Fibroblast of skin of right quadriceps (primary cell): ENCODE measurements around the gene APRT.
"Not testable (repeated sequence)": the region's sequence is repeated elsewhere in the genome, so short reads cannot be mapped to it uniquely, and the experiment has no call there.

Experiments used
- DNase-seq: peaks from one replicate; pipeline ENCODE4 v3.0.0-alpha.2; 2013

The APRT gene

GRCh38 chr16:88784856-88785105 is 26.9 kb downstream of the APRT start:
- DNase-seq, result no peak

GRCh38 chr16:88784074-88784855 is 27.5 kb downstream of the APRT start:
- peak; percentile 83 for DNase-seq

GRCh38 chr16:88783391-88784073 is 28.2 kb downstream of the APRT start:
- no peak for DNase-seq

DNA sequence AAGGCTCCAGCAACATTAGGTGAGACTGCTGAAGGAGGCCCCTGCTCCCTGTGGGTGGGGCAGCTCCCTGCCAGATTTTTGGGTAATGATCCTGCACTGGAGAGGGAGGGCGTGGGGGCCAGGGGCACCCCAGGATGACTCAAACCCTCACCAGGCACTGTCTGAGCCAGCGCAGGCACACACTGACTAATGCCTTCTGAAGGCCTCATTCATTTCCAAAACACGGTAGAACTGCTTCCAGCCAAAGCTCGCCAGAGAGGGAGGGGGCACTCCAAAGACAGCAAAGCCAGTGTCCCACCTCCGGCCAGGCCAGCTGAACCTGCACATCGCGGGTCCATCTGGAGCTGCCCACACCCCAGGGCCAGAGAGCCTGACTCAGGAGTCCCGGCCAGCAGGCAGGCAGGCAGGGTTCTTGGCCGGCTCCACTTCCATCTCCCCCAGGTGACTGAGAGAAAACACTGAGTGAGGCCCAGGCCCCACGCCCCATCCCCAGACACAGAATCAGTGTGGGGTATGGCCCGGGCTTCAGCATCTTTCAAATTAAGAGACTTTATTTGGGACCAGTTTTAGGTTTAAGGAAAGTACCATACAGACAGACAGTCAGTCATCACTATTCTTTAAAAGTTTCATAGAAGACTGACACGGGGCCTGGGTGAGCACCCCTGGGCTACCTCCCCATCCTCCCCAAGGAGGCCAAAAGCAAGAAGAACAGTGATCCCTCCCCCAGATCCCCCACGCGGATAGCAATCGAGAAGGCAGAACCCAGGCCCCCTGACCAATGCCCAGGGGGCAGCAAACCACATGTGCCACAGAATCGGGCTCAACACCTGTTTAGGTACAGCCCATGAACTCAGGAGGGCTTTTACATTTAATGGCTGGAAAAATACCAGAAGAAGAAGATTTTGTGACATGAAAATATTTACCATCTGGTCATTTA is 29.0 kb downstream of the APRT start:
- peak; percentile 69 for DNase-seq

DNA sequence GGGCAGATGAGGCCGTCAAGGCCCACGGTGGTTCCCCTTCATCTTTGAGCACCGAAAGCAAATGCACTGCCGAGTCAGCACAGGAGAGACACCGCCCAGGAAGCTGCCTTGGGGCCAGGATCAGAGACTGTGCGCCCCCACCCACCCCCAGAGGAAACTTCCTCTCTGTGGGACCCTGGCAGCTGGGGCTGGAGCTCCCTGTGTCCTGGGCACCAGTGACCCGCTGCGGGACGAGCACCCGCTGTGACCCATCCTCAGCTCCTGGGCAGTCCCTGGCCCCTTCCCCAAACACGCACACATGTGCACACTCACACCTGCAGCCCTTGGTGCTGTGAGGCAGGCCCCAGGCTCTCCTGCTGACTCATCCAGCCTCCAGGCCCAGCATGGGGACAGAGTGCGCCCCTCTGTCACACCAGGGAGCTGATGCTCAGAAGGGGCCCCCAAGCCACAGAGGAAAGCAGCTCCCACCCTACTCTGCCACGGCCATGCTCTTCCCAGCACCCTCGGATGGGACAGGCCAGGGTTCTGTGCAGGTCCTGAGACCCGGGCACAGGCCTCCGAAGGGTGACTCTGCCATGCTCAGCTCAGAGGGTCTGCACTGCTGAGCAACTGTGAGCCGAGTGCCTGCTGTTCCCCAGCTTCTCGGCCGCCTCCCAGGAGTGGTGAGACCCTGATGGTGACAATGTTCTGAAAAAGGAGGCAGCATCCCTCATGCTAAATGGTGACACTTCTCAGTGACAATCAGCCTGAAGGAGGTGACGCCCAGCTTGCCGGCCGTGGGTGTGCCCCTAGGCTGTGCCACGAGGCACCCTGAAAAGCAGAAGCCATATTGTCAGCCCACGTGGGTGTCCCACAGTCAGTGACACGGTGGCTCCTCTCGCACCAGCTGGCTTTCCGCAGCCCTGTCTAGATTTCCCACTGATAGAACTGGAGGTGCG is 30.3 kb downstream of the APRT start:
- no peak for DNase-seq

GRCh38 chr16:88780142-88781062 is 31.3 kb downstream of the APRT start:
- no peak for DNase-seq

GRCh38 chr16:88779406-88780141 is 32.2 kb downstream of the APRT start:
- no peak for DNase-seq

DNA sequence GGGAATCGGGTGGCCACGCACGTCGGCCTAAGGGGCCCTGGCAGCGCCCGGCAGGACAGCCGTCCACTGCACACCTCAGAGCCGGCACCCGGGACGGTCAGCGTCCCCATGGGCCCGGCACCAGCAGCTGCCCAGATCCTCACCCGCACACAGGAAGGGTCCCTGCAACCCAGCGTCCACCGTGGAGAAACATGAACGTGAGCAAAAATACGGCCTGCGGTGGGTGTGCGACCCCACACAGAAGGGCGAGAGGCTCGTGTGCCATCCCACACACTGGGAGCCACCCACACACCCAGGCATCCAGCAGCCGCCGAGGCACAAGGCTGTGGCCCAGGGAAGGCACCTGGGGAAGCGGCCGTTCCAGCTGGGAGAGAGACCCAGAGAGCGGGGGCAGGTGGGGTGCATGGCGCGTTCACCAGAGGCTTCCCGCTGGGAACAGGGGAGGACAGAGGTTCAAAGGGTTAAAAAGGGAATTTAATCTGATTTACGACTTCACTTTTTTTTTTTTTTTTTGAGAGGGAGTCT is 33.1 kb downstream of the APRT start:
- DNase-seq, result no peak

DNA sequence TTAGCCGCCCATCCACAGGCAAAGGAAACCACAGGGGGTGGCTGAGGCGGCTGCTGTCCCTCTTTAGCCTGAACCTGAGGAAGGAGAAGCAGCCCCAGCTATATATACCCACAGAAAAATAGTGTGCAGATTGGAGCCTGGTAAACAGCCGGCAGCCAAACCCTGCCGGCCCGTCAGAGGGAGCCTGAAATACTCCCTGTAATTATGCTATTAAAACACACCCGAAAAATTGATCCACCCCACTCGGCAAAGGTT is 33.5 kb downstream of the APRT start:
- DNase-seq, result no peak

DNA sequence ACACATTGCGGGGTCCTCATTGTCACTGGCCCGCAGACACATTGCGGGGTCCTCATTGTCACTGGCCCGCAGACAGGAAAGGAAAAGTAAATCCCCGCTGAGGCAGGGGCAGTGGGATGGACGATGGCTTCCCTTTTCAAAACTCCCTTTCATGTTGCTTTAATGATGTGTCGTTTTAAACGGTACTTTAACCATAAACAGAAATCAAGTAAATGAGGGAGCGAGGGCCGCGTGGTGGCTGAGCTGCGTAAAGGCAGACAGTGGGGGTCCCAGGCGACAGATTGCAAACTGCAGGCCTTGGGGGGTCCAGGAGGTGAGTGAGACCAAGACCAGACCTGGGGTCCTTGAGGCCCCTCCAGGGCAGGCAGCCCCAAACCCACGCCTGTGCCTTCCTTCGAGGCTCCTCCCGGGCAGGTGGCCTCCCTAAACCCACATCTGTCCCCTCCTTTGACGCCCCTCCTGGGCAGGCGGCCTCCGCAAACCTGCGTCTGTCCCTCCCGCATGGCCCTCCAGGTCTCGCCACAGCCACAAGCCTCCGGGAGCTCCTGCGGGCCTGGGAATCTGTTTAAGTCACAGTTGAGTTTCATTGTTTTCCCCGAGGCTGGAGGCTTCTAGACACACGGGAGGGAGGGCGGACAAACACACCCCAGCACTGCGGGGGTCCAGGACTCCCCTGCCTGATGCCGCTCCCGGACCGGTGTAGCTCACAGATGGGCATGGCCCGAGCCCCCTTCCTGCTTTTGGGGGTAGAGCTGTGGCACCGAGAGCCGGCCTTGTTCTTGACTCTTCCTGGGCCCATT is 34.1 kb downstream of the APRT start:
- no peak for DNase-seq

DNA sequence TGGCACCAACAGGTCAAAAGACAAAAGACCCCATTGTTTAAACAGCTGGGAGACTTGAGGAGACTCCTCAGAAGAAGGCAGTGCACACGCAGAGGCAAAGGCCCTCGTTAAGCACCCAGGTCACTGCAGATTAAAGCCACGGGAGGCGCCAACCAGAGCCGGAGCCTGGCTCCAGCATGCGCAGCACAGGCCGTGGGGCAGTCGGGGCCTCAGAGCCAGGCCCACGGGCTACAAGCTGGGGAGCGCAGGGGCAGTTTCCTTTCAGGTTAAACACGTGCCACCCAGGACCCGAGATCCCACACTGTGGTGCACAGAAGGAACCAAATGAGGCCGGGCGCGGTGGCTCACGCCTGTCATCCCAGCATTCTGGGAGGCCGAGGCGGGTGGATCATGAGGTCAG is 35.9 kb downstream of the APRT start:
- DNase-seq, result no peak

GRCh38 chr16:88774544-88775393 is 37.0 kb downstream of the APRT start:
- DNase-seq, result no peak

- peak; percentile 52 for DNase-seq
Observed at GRCh38 chr16:88773812-88774291, 37.9 kb downstream of the APRT start.

DNA sequence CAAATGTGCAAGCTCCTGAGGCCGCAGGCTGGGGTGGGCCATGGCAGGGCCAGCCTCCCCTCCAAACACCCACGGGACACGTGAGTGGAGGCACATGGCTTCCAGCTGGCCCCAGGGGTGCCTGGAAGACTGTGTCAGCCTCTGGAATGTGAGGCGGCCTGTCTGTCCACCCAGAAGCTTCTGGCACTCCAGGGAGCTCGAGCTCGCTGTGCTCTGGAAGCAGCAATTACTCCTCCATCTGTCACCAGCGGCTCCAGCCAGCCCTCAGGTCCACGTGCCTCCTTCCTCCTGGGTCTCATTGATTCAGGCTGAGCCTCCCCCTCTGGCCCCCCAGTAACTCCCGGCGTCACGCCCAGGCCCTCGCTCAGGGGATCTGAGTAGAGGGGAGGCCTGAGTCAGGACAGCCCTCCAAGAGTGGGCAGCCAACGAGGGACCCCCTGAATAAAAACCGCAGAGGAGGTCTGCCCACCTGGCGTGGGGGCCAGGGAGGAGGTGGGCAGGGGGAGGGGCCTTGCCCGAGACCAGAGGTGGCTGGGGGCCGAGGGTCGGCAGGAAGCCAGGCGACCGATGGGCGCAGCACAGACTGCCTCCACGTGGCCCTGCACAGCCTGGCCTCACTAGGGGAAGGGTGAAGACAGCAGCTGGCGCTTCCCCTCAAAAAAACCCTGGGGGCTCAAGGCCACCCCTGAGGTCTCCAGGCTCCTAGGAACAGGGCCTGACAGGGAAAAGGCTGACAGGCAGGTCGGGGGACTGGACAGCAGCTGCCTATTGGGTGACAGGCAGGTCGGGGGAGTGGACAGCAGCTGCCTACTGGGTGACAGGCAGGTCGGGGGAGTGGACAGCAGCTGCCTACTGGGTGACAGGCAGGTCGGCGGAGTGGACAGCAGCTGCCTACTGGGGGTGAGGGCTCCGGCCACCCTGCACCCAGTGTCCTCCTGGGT is 38.6 kb downstream of the APRT start:
- peak; percentile 93 for DNase-seq

DNA sequence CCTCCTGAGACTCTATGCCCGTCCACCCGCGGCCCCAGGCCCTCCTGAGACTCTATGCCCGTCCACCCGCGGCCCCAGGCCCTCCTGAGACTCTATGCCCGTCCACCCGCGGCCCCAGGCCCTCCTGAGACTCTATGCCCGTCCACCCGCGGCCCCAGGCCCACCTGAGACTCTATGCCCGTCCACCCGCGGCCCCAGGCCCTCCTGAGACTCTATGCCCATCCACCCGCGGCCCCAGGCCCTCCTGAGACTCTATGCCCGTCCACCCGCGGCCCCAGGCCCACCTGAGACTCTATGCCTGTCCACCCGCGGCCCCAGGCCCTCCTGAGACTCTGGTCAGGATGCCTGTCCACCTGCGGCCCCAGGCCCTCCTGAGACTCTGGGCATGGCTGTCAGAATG is 39.9 kb downstream of the APRT start:
- DNase-seq, result not testable (repeated sequence)

DNA sequence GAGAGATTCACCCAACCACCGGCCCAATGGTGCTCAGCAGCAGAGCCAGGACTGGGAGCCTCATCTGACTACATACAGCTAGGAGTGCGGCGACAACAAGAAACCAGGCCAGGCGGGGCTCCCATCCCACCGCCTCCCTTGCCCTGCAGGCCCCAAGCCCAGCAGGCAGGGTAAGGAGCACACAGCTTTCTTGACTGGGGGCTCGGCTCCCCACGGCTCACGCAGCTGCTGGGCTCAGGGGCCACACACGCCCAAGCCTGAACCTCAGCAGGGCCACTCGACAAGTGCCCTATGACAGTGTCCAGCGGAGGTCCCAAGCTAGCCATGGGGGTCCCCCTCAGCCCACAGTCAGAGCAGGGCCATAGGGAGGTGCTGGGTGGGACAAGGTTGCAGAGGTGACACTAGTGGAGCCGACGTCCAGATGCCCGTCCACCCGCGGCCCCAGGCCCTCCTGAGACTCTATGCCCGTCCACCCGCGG is 40.4 kb downstream of the APRT start:
- no peak for DNase-seq
